Sigmoid colon (tissue), 7 donors: ENCODE data around the gene DISP2. TPM values are rescaled to one million over a fixed set of nuclear protein-coding genes. Genes with fewer than 3 reads are reported as not detected.
A peak's percentile ranks its signal among the peaks of the same experiment; 100 is the strongest.

ENCODE experiments used
- DNase-seq: peaks from one replicate; pipeline ENCODE4 v3.0.0-alpha.2; 2019
- H3K27ac ChIP-seq, 4 donors: fragments of 200-600 bp; sonication (generic); one replicate each; pipeline ENCODE4 v1.5.1; 2016 to 2019; ENCODE audit warnings: mild to moderate bottlenecking in 1 of 4
- H3K27me3 ChIP-seq, 3 donors: fragments of 200-600 bp; sonication (generic); one replicate each; pipeline ENCODE4 v1.5.1; 2019; ENCODE audit warnings: mild to moderate bottlenecking in 1 of 3
- H3K36me3 ChIP-seq, 4 donors: fragments of 200-600 bp; sonication (generic); one replicate each; pipeline ENCODE4 v1.5.1; 2016 to 2019
- H3K4me1 ChIP-seq, 4 donors: fragments of 200-600 bp; sonication (generic); one replicate each; pipeline ENCODE4 v1.5.1; 2017 to 2019
- H3K4me3 ChIP-seq, 4 donors: fragments of 200-600 bp; sonication (generic); one replicate each; pipeline ENCODE4 v1.5.1; 2017 to 2019; ENCODE audit warnings: mild to moderate bottlenecking in 2 of 4, moderate library complexity in 1 of 4
- H3K9me3 ChIP-seq, 4 donors: fragments of 200-600 bp in 3 of 4; sonication (generic) in 3 of 4; one replicate each; pipeline versions ENCODE4 v1.5.1 to v1.6.1; 2013 to 2019
- EP300 ChIP-seq, 4 donors: sonication (generic); formaldehyde crosslinking; IDR thresholded peaks; one replicate each; pipeline ENCODE4 v1.6.1; 2017; ENCODE audit warnings: antibody characterized with exemption in 4 of 4
- POLR2A ChIP-seq, 2 donors: fragments of 450-650 bp; IDR thresholded peaks; one replicate each; pipeline ENCODE4 v1.6.1; 2016; ENCODE audit warnings: antibody characterized with exemption in 2 of 2, mild to moderate bottlenecking in 2 of 2, moderate library complexity in 2 of 2
- POLR2AphosphoS5 ChIP-seq, 4 donors: sonication (generic); formaldehyde crosslinking; IDR thresholded peaks; one replicate each; pipeline ENCODE4 v1.6.1; 2017; ENCODE audit warnings: antibody characterized with exemption in 4 of 4
- WGBS, 2 donors: extraction: QIAGEN DNeasy Blood & Tissue Kit; methylation state at CpG; one replicate each; pipeline ENCODE4 v1.1.7; 2013; 5-methylcytosine and 5-hydroxymethylcytosine counted together
- intact Hi-C: fragments of 100-400 bp; cut with DNase I; formaldehyde crosslinking; loops from one replicate; pipeline ENCODE4 v1.15.1; 2023
- polyA plus RNA-seq, 3 donors: library from polyadenylated mRNA; stranded (reverse); fragments of 200-250 nt; gene quantifications; one replicate each; pipeline ENCODE4 v1.2.3, GENCODE V29; 2013
- total RNA-seq, 4 donors: library from RNA; depleted of rRNA; stranded (reverse); fragments of >200 nt; gene quantifications; one replicate each; pipeline ENCODE4 v1.1.0, GENCODE V29; 2016
- TF ChIP-seq, protein P1 (sequence below), 4 experiments: fragments of 450-650 bp in 3 of 4; fragments of 200-600 bp in 1 of 4; IDR thresholded peaks; one replicate each; pipeline ENCODE4 v1.5.1; 2016 to 2019; ENCODE audit warnings: antibody characterized with exemption in 4 of 4, mild to moderate bottlenecking in 3 of 4, moderate library complexity in 2 of 4
- donor health status: healthy with polysubstance abuse.
- donor health status: Bipolar disorder and iron deficiency.
- donor health status: healthy.

DISP2 gene
- total and polyA plus RNA-seq, 7 donors, result 0.16 to 3.0 (median 1.1) TPM

DNA sequence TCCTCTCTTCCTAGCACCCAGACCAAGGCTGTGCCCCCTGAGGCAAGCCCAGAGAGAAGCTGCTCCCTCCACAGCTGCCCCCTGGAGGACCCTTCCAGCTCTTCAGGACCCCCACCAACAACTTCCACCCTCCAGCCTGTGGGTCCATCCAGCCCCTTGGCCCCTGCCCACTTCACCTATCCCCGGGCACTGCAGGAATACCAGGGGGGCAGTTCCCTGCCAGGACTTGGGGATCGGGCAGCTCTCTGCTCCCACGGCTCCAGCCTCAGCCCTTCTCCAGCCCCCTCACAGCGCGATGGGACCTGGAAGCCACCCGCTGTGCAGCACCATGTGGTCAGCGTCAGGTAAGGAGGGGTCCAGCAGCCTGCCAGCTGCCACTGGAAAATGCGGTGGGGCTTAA is 5.6 kb downstream of the DISP2 start:
- TF ChIP-seq POLR2AphosphoS5 (IDR thresholded peaks at IDR 0.05), result no peak
- no peak for TF ChIP-seq EP300 (IDR thresholded peaks at IDR 0.05)
- TF ChIP-seq, protein P1, sequence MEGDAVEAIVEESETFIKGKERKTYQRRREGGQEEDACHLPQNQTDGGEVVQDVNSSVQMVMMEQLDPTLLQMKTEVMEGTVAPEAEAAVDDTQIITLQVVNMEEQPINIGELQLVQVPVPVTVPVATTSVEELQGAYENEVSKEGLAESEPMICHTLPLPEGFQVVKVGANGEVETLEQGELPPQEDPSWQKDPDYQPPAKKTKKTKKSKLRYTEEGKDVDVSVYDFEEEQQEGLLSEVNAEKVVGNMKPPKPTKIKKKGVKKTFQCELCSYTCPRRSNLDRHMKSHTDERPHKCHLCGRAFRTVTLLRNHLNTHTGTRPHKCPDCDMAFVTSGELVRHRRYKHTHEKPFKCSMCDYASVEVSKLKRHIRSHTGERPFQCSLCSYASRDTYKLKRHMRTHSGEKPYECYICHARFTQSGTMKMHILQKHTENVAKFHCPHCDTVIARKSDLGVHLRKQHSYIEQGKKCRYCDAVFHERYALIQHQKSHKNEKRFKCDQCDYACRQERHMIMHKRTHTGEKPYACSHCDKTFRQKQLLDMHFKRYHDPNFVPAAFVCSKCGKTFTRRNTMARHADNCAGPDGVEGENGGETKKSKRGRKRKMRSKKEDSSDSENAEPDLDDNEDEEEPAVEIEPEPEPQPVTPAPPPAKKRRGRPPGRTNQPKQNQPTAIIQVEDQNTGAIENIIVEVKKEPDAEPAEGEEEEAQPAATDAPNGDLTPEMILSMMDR (IDR thresholded peaks at IDR 0.05), result no peak
- TF ChIP-seq POLR2A (IDR thresholded peaks at IDR 0.05), result no peak
- WGBS, 2 donors, result 86 to 92% methylated on average over 8 of the region's 8 CpGs
- Histone ChIP-seq H3K36me3 (no peaks in the 10 kb centered on the region), H3K27ac (no peak overlapping the region), H3K27me3 (no peaks in the 10 kb centered on the region), H3K4me3 (no peak overlapping the region), H3K9me3 (no peaks in the 10 kb centered on the region), H3K4me1 (peaks cover 0 to 26% (median 23%) of the 10 kb centered on the region in 4 donors)
- intact Hi-C loops, result no loop called here
- no peak for DNase-seq

DNA sequence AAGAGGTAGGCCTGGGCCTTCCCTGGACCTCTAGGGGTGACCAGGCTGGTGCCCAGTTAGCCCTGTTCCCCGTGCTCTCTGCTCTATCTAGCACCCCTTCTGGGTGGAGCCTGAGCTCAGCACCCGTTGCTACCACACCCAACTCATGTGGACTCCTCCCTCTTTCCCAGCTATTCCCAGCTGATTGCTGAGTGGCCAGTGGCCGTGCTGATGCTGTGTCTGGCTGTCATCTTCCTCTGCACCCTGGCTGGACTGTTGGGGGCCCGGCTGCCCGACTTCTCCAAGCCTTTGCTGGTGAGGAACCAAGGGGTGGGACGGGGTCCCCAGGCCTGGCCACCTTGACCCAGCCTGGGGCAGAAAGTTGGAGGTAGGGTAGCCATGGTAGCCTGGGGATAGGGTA is 6.2 kb downstream of the DISP2 start:
- no peak for DNase-seq
- no peak for TF ChIP-seq POLR2AphosphoS5 (IDR thresholded peaks at IDR 0.05)
- TF ChIP-seq POLR2A (IDR thresholded peaks at IDR 0.05), result no peak
- TF ChIP-seq, protein P1 (IDR thresholded peaks at IDR 0.05), result no peak
- TF ChIP-seq EP300 (IDR thresholded peaks at IDR 0.05), result no peak
- Histone ChIP-seq H3K27ac (no peak overlapping the region), H3K4me3 (no peak overlapping the region), H3K36me3 (no peaks in the 10 kb centered on the region), H3K4me1 (peaks cover 0 to 23% (median 21%) of the 10 kb centered on the region in 4 donors), H3K9me3 (no peaks in the 10 kb centered on the region), H3K27me3 (no peaks in the 10 kb centered on the region)
- intact Hi-C loops, result no loop called here
- 54 to 67% methylated on average over 6 of the region's 6 CpGs for WGBS, 2 donors

DNA sequence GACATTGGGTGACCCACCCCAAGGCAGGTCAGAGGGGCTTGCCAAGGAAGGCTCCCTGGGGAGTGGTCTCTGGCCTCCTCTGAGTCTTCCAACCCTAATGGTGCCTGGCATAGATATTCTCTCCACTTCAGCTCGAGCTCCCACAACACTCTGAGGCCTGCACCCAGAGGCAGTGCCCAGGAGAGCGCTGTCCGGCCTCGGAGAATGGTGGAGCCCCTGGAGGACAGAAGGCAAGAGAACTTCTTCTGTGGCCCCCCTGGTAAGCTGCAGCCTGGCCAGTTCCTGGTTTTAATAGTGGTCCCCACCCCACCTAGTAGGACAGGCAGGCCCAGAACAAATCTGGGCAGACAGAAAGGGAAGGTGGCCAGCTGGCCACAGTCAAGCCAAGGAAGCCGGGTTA is 7.0 kb downstream of the DISP2 start:
- H3K4me3 ChIP-seq, result no peak overlapping the region
- DNase-seq, result no peak
- H3K9me3 ChIP-seq, result no peaks in the 10 kb centered on the region
- 92 to 95% methylated on average over 5 of the region's 5 CpGs for WGBS, 2 donors
- TF ChIP-seq EP300 (IDR thresholded peaks at IDR 0.05) (no peak), POLR2AphosphoS5 (IDR thresholded peaks at IDR 0.05) (no peak), POLR2A (IDR thresholded peaks at IDR 0.05) (no peak)
- TF ChIP-seq, protein P1 (IDR thresholded peaks at IDR 0.05), result no peak
- H3K27me3 ChIP-seq, result no peaks in the 10 kb centered on the region
- no peaks in the 10 kb centered on the region for H3K36me3 ChIP-seq
- intact Hi-C loops, result no loop called here
- peaks cover 0 to 23% (median 21%) of the 10 kb centered on the region in 4 donors for H3K4me1 ChIP-seq
- no peak overlapping the region for H3K27ac ChIP-seq

DNA sequence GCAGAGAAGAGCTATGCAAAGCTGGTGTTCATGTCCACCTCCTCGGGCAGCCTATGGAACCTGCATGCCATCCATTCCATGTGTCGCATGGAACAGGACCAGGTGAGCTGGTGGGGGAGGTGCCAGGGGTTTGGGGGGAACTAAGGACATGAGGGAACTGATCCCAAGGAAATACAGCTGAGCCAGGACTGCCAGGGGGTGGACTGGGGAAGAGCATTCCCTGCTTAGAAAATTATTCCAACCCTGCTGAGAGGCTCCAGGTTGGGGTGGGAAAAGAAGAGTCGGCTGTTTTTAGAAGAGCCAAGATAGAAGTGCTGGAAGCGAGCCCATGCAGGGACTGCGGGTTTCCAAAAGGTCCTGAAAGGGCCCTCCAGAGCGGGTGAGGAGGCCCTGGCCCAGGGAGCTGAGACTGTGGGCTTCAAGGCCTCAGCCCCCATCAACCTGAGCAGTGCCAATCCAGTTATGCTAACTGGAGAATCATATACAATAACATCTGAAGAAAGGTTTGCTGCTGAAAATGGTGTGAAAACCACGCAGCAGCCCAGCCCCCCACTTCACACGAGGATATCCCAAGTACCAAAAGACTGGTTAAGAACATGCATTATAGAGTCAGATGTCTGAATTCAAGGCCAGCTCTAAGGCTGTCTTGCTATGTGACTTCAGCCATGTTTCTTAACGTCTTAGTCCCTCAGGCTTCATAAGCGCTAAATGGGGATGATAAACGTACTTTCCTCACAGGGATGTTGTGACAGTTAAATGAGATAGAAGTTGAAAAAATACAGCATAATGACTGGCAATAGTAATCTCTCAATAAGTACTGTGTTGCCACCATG is 7.8 kb downstream of the DISP2 start:
- no peak for DNase-seq
- H3K4me1 ChIP-seq, result peaks cover 0 to 23% (median 21%) of the 10 kb centered on the region in 4 donors
- TF ChIP-seq, protein P1 (IDR thresholded peaks at IDR 0.05), result no peak
- TF ChIP-seq EP300 (IDR thresholded peaks at IDR 0.05) (no peak), POLR2A (IDR thresholded peaks at IDR 0.05) (no peak)
- intact Hi-C loops, result loop anchor here (2.0 kb wide), 1 partner anchor 45 kb away; no protein-coding TSS in a partner anchor
- no peaks in the 10 kb centered on the region for H3K36me3 ChIP-seq
- H3K27me3 ChIP-seq, result no peaks in the 10 kb centered on the region
- 89 to 93% methylated on average over 11 of the region's 11 CpGs for WGBS, 2 donors
- no peaks in the 10 kb centered on the region for H3K9me3 ChIP-seq
- H3K27ac ChIP-seq, result peak overlapping the region in 2 of 4 donors; percentile 76 to 82
- no peak overlapping the region for H3K4me3 ChIP-seq
